Right lobe of liver (tissue), 4 donors: Measurements from ENCODE around the gene MBOAT1.
"Not testable (repeated sequence)": the region's sequence is repeated elsewhere in the genome, so short reads cannot be mapped to it uniquely, and the experiment has no call there.

Source experiments
- POLR2A ChIP-seq: fragments of 450-650 bp; IDR thresholded peaks from one replicate; pipeline ENCODE4 v1.6.1; 2017; ENCODE audit warnings: antibody characterized with exemption, mild to moderate bottlenecking
- TF ChIP-seq, protein P1 (sequence below), 4 donors: fragments of 200-600 bp in 3 of 4; fragments of 450-650 bp in 1 of 4; IDR thresholded peaks; one replicate each; pipeline versions ENCODE4 v1.5.1 to v1.8.0; 2016 to 2022; ENCODE audit warnings: antibody characterized with exemption in 4 of 4, mild to moderate bottlenecking in 2 of 4
- donor health status: DM: no; HTN: no; CAD: no.
- donor health status: DM: no; HTN: no; CAD: no.
- donor health status: DM: no; HTN: yes; CAD: no.

DNA sequence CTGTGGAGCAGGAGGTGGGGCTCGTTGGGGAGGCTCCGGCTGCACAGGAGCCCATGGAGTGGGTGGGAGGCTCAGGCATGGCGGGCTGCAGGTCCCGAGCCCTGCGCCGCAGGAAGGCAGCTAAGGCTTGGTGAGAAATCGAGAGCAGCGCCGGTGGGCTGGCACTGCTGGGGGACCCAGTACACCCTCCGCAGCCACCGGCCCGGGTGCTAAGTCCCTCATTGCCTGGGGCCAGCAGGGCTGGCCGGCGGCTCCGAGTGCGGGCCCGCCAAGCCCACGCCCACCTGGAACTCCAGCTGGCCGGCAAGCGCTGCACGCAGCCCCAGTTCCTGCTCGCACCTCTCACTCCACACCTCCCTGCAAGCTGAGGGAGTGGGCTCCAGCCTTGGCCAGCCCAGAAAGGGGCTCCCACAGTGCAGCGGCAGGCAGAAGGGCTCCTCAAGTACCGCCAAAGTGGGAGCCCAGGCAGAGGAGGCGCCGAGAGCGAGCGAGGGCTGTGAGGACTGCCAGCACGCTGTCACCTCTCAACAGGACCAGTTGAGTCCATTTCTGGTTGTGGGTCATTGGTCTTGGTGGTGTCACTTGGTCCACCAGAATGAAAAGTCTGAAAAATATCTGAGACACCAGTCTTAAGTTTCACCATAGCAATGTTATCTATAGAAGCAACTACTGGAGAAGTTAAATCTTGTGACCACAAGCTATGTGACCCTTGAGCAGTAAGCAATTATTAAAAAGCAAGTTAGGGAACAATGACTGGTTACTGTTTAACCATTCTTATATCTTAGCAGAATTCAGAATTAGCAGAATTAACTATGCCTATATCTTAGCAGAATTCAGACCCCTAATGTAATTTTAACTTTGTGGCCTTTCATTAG lies 32.8 kb upstream of the MBOAT1 start:
- TF ChIP-seq, protein P1, sequence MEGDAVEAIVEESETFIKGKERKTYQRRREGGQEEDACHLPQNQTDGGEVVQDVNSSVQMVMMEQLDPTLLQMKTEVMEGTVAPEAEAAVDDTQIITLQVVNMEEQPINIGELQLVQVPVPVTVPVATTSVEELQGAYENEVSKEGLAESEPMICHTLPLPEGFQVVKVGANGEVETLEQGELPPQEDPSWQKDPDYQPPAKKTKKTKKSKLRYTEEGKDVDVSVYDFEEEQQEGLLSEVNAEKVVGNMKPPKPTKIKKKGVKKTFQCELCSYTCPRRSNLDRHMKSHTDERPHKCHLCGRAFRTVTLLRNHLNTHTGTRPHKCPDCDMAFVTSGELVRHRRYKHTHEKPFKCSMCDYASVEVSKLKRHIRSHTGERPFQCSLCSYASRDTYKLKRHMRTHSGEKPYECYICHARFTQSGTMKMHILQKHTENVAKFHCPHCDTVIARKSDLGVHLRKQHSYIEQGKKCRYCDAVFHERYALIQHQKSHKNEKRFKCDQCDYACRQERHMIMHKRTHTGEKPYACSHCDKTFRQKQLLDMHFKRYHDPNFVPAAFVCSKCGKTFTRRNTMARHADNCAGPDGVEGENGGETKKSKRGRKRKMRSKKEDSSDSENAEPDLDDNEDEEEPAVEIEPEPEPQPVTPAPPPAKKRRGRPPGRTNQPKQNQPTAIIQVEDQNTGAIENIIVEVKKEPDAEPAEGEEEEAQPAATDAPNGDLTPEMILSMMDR (IDR thresholded peaks at IDR 0.05): not testable (repeated sequence)
- not testable (repeated sequence) for TF ChIP-seq POLR2A
